ENCODE measurements around the gene STAC3. TPM values are rescaled to one million over a fixed set of nuclear protein-coding genes. Genes with fewer than 3 reads are reported as not detected.

The STAC3 gene
- total and polyA plus RNA-seq, 7 donors: 0.41 to 4.6 (median 1.8) TPM

- no peak overlapping the region for H3K27ac ChIP-seq
- H3K4me3 ChIP-seq: no peak overlapping the region
- intact Hi-C loops (cut with DNase I): no loop called here
- WGBS, 2 donors: 5 to 11% methylated on average over 24 of the region's 24 CpGs
- DNase-seq: no peak
- TF ChIP-seq POLR2A (IDR thresholded peaks at IDR 0.05): no peak
- TF ChIP-seq CTCF (IDR thresholded peaks at IDR 0.05): no peak
- TF ChIP-seq POLR2AphosphoS5 (IDR thresholded peaks at IDR 0.05): no peak
- no peak for TF ChIP-seq EP300 (IDR thresholded peaks at IDR 0.05)
- H3K36me3 ChIP-seq: no peaks in the 10 kb centered on the region
- H3K27me3 ChIP-seq: peaks cover 82 to 100% (median 98%) of the 10 kb centered on the region in 3 donors
- H3K4me1 ChIP-seq: peaks cover 0 to 31% (median 22%) of the 10 kb centered on the region in 4 donors
- H3K9me3 ChIP-seq: no peaks in the 10 kb centered on the region
These were observed 29.6 kb downstream of the STAC3 start for GRCh38 chr12:57221169-57221917.

DNA sequence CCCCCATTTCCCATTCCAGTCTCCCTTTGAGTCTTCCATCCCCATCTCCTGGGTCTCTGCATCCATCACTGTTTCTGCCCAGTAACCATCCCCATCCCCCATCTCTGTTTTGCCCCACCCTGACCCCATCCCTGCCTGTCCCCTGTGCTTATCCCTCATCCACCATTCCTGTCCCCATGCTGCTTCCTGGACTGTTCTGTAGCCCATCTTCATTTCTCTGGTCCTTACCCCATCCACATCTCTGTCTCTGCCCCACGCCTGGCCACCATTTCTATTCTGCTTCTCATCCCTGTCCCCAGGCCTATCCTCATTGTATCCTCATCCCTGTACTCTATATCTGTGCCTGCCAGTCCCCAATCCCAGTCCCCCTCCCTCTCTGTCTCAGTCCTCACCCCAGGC lies 30.2 kb downstream of the STAC3 start:
- intact Hi-C loops (cut with DNase I): no loop called here
- 20 to 30% methylated on average over 1 of the region's 1 CpG for WGBS, 2 donors
- Histone ChIP-seq H3K27me3 (peaks cover 82 to 100% (median 98%) of the 10 kb centered on the region in 3 donors), H3K4me1 (peaks cover 0 to 36% (median 27%) of the 10 kb centered on the region in 4 donors), H3K9me3 (no peaks in the 10 kb centered on the region), H3K27ac (no peak overlapping the region), H3K4me3 (no peak overlapping the region), H3K36me3 (no peaks in the 10 kb centered on the region)
- no peak for TF ChIP-seq POLR2A (IDR thresholded peaks at IDR 0.05)
- TF ChIP-seq EP300 (IDR thresholded peaks at IDR 0.05): no peak
- no peak for TF ChIP-seq POLR2AphosphoS5 (IDR thresholded peaks at IDR 0.05)
- TF ChIP-seq CTCF (IDR thresholded peaks at IDR 0.05): no peak
- DNase-seq: no peak

DNA sequence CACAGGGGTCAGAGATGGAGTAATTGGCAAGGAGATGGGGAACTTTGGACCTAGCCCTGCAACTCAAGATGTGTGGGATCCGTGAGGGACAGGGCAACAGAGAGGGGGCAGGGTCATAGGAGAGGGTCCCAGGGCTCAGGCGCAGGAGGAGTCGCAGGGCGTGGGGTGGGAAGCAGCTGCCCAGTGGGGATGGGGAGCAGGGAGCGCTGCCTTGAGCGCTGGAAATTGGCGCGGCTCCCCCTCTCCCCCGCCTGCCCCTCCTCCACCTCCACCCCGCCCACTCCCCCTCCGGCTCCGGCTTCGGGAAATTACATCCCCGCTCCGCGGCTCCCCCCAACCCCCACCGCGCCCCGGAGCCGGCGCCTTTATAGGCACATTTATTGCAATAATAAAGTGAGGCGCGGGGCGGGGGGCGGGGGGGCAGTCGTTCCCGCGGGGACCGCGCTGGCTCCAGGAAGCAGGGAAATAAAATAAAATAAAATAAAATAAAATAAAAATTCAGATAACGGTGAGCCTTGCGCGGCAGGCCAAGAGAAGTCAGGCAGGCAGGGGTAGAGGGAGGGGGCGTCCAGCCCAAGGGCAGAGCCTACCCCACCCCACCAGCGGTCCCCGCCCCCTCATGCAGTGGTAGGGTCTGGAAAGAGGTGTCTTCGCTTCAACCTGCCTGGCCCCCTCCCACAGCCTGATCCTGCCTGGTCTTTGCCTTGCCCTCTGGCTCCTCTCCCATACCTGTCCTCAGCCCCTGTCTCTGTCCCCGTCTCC lies 30.8 kb downstream of the STAC3 start:
- Histone ChIP-seq H3K36me3 (no peaks in the 10 kb centered on the region), H3K27me3 (peaks cover 82 to 100% (median 98%) of the 10 kb centered on the region in 3 donors), H3K9me3 (no peaks in the 10 kb centered on the region), H3K27ac (no peak overlapping the region), H3K4me3 (no peak overlapping the region), H3K4me1 (peaks cover 0 to 34% (median 24%) of the 10 kb centered on the region in 4 donors)
- intact Hi-C loops (cut with DNase I): no loop called here
- no peak for TF ChIP-seq EP300 (IDR thresholded peaks at IDR 0.05)
- TF ChIP-seq POLR2AphosphoS5 (IDR thresholded peaks at IDR 0.05): no peak
- TF ChIP-seq CTCF (IDR thresholded peaks at IDR 0.05): no peak
- no peak for TF ChIP-seq POLR2A (IDR thresholded peaks at IDR 0.05)
- DNase-seq: no peak
- 4 to 6% methylated on average over 38 of the region's 38 CpGs for WGBS, 2 donors

- Histone ChIP-seq H3K36me3 (no peaks in the 10 kb centered on the region), H3K27me3 (peaks cover 82 to 100% (median 97%) of the 10 kb centered on the region in 3 donors), H3K4me3 (no peak overlapping the region), H3K27ac (no peak overlapping the region), H3K9me3 (no peaks in the 10 kb centered on the region), H3K4me1 (peaks cover 0 to 33% (median 20%) of the 10 kb centered on the region in 4 donors)
- intact Hi-C loops (cut with DNase I): no loop called here
- WGBS, 2 donors: 38 to 51% methylated on average over 14 of the region's 14 CpGs
- no peak for TF ChIP-seq EP300 (IDR thresholded peaks at IDR 0.05)
- no peak for TF ChIP-seq CTCF (IDR thresholded peaks at IDR 0.05)
- TF ChIP-seq POLR2A (IDR thresholded peaks at IDR 0.05): no peak
- no peak for DNase-seq
These were observed 31.6 kb downstream of the STAC3 start for GRCh38 chr12:57219205-57219992.

All from sigmoid colon (tissue), 7 donors.